Uterus (tissue), 2 donors: ENCODE results near the gene LMO7.

Experiments used
- CTCF ChIP-seq, 4 experiments: fragments of 200-600 bp in 2 of 4; fragments of 450-650 bp in 2 of 4; sonication (generic) in 2 of 4; IDR thresholded peaks; one replicate each; pipeline ENCODE4 v1.5.1; 2016 to 2019; ENCODE audit warnings: antibody characterized with exemption in 4 of 4, mild to moderate bottlenecking in 2 of 4, moderate library complexity in 1 of 4
- POLR2A ChIP-seq, 2 donors: fragments of 450-650 bp; IDR thresholded peaks; one replicate each; pipeline ENCODE4 v1.6.1; 2016; ENCODE audit warnings: antibody characterized with exemption in 2 of 2, mild to moderate bottlenecking in 1 of 2, moderate library complexity in 1 of 2

GRCh38 chr13:75666646-75667351, 30.7 kb downstream of the LMO7 start:
- TF ChIP-seq CTCF (IDR thresholded peaks at IDR 0.05) (no peak), POLR2A (IDR thresholded peaks at IDR 0.05) (no peak)
